CD4-positive, alpha-beta T cell treated with Interleukin-2 at 100 ng/mL for 4 hours (primary cell): Measurements from ENCODE around the gene KIRREL2.
"Not testable (repeated sequence)": the region's sequence is repeated elsewhere in the genome, so short reads cannot be mapped to it uniquely, and the experiment has no call there.

Source experiments
- DNase-seq: peaks from one replicate; pipeline ENCODE4 v3.0.0-alpha.2; 2020; ENCODE audit warnings: low spot score

The KIRREL2 gene

GRCh38 chr19:35899547-35900214, 43.0 kb downstream of the KIRREL2 start:
- peak; percentile 84 for DNase-seq

- DNase-seq = no peak
Measured at GRCh38 chr19:35901055-35901644, 44.4 kb downstream of the KIRREL2 start.

GRCh38 chr19:35901854-35902661, 45.3 kb downstream of the KIRREL2 start, which contains the start of gene HCST:
TSS of gene HCST (plus strand) at chr19:35902529. CDS start at chr19:35902594, 65 bp downstream.
- peak; percentile 37 for DNase-seq

- no peak for DNase-seq
Measured at GRCh38 chr19:35902870-35903475, 46.3 kb downstream of the KIRREL2 start.

GRCh38 chr19:35903550-35904179, 47.0 kb downstream of the KIRREL2 start:
- DNase-seq = peak; percentile 89

GRCh38 chr19:35904311-35905068, 47.8 kb downstream of the KIRREL2 start:
- no peak for DNase-seq

GRCh38 chr19:35905178-35905727, 48.5 kb downstream of the KIRREL2 start:
- DNase-seq = no peak

- DNase-seq = no peak
Measured at GRCh38 chr19:35907377-35907745, 50.6 kb downstream of the KIRREL2 start.

GRCh38 chr19:35908010-35908441, 51.3 kb downstream of the KIRREL2 start, which contains the start of gene TYROBP:
TSS of gene TYROBP (minus strand) at chr19:35908295. CDS start at chr19:35908228, 67 bp downstream.
- no peak for DNase-seq

- peak; percentile 23 for DNase-seq
Measured at GRCh38 chr19:35908973-35909683, 52.4 kb downstream of the KIRREL2 start.

GRCh38 chr19:35909684-35910035, 52.9 kb downstream of the KIRREL2 start:
- no peak for DNase-seq

- not testable (repeated sequence) for DNase-seq
Measured at GRCh38 chr19:35910355-35910754, 53.6 kb downstream of the KIRREL2 start.

GRCh38 chr19:35911173-35911572, 54.5 kb downstream of the KIRREL2 start:
- no peak for DNase-seq

- DNase-seq = peak; percentile 39
Measured at GRCh38 chr19:35911790-35912189, 55.1 kb downstream of the KIRREL2 start.

- no peak for DNase-seq
Measured at GRCh38 chr19:35913589-35913988, 56.9 kb downstream of the KIRREL2 start.

- no peak for DNase-seq
Measured at GRCh38 chr19:35915443-35915842, 58.7 kb downstream of the KIRREL2 start.
